Transverse colon (tissue), 4 donors: Measurements from ENCODE around the gene FRAT2. TPM values are rescaled to one million over a fixed set of nuclear protein-coding genes. Genes with fewer than 3 reads are reported as not detected.

Experiments used
- DNase-seq: peaks from one replicate; pipeline ENCODE4 v3.0.0-alpha.2; 2019
- H3K27ac ChIP-seq, 4 donors: fragments of 200-600 bp; sonication (generic); 2 replicates each; pipeline ENCODE4 v1.5.1; 2016 to 2018; ENCODE audit warnings: inconsistent platforms in 4 of 4
- H3K27me3 ChIP-seq: fragments of 200-600 bp; sonication (generic); 2 replicates; pipeline ENCODE4 v1.5.1; 2017; ENCODE audit warnings: inconsistent platforms
- H3K36me3 ChIP-seq, 4 donors: fragments of 200-600 bp; sonication (generic); 2 replicates each; pipeline ENCODE4 v1.5.1; 2017 to 2019; ENCODE audit warnings: inconsistent platforms in 4 of 4
- H3K4me1 ChIP-seq, 4 donors: fragments of 200-600 bp; sonication (generic); 2 replicates each; pipeline ENCODE4 v1.5.1; 2017 to 2020; ENCODE audit warnings: inconsistent platforms in 4 of 4
- H3K4me3 ChIP-seq, 4 donors: fragments of 200-600 bp; sonication (generic); 1 replicate in 1 of 4; 2 replicates in 3 of 4; pipeline versions ENCODE4 v1.5.1 to v1.6.1; 2017 to 2019; ENCODE audit warnings: inconsistent platforms in 4 of 4
- H3K9me3 ChIP-seq, 2 donors: fragments of 200-600 bp; sonication (generic); 2 replicates each; pipeline ENCODE4 v1.5.1; 2017 to 2019; ENCODE audit warnings: inconsistent platforms in 2 of 2
- EP300 ChIP-seq: sonication (generic); formaldehyde crosslinking; IDR thresholded peaks from one replicate; pipeline ENCODE4 v1.6.1; 2017; ENCODE audit warnings: antibody characterized with exemption, low read depth
- POLR2A ChIP-seq: fragments of 450-650 bp; IDR thresholded peaks from one replicate; pipeline ENCODE4 v1.6.1; 2016; ENCODE audit warnings: antibody characterized with exemption, mild to moderate bottlenecking, moderate library complexity
- POLR2AphosphoS5 ChIP-seq, 3 donors: sonication (generic); formaldehyde crosslinking; IDR thresholded peaks; one replicate each; pipeline ENCODE4 v1.6.1; 2016; ENCODE audit warnings: antibody characterized with exemption in 3 of 3
- WGBS, 2 donors: methylation state at CpG; one replicate each; pipeline ENCODE4 v1.1.5; 2018; ENCODE audit warnings: low coverage in 1 of 2; 5-methylcytosine and 5-hydroxymethylcytosine counted together
- in situ Hi-C, 4 donors: fragments of 200-750 bp; cut with MboI; loops; one replicate each; pipeline versions ENCODE4 v1.15.0 to v1.15.1; 2017; ENCODE audit warnings: low sequenced_read_pairs in 3 of 4, low pct_ligation_motif_present in 1 of 4, low pct_unique_long_range_greater_than_20kb in 1 of 4
- intact Hi-C: fragments of 100-400 bp; cut with DNase I; formaldehyde crosslinking; loops from one replicate; pipeline ENCODE4 v1.15.1; 2023; ENCODE audit warnings: low total_unique reads
- total RNA-seq, 4 donors: library from RNA; depleted of rRNA; stranded (reverse); fragments of >200 nt; gene quantifications; one replicate each; pipeline ENCODE4 v1.1.0, GENCODE V29; 2016
- TF ChIP-seq, protein P1 (sequence below), 5 experiments: fragments of 200-600 bp in 3 of 5; fragments of 450-650 bp in 2 of 5; sonication (generic) in 3 of 5; IDR thresholded peaks; 1 replicate in 2 of 5; 2 replicates in 3 of 5; pipeline ENCODE4 v1.5.1; 2016 to 2017; ENCODE audit warnings: antibody characterized with exemption in 5 of 5, inconsistent platforms in 3 of 5, mild to moderate bottlenecking in 2 of 5, moderate library complexity in 1 of 5

FRAT2 gene
- total RNA-seq, 4 donors from 2014 or later: 46.4 to 72.2 (median 54.6) TPM

DNA sequence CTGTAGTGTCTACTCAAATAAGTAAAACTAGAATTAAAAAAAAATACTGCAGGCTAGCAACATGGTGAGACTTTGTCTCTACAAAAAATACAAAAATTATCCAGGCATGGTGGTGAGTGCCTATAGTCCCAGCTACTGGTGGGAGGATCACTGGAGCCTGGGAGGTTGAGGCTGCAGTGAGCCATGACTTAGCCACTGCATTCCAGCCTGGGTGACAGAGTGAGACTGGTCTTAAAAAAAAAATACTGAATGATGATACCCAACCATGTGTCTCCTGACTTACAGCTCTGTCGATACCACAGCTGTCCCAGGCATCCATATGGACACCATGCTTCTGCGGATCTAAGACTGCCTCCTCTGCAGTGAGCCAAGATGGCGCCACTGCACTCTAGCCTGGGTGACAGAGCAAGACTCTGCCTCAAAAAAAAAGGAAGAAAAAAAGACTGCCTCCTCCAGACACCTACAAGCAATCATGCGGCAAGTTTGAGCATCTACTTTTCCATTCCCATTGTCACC, 23.4 kb downstream of the FRAT2 start:
- TF ChIP-seq, protein P1, sequence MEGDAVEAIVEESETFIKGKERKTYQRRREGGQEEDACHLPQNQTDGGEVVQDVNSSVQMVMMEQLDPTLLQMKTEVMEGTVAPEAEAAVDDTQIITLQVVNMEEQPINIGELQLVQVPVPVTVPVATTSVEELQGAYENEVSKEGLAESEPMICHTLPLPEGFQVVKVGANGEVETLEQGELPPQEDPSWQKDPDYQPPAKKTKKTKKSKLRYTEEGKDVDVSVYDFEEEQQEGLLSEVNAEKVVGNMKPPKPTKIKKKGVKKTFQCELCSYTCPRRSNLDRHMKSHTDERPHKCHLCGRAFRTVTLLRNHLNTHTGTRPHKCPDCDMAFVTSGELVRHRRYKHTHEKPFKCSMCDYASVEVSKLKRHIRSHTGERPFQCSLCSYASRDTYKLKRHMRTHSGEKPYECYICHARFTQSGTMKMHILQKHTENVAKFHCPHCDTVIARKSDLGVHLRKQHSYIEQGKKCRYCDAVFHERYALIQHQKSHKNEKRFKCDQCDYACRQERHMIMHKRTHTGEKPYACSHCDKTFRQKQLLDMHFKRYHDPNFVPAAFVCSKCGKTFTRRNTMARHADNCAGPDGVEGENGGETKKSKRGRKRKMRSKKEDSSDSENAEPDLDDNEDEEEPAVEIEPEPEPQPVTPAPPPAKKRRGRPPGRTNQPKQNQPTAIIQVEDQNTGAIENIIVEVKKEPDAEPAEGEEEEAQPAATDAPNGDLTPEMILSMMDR (IDR thresholded peaks at IDR 0.05): no peak
- TF ChIP-seq POLR2AphosphoS5 (IDR thresholded peaks at IDR 0.05) (no peak), POLR2A (no peak), EP300 (no peak)
- Histone ChIP-seq H3K4me1 (no peaks in the 10 kb centered on the region), H3K4me3 (no peak overlapping the region), H3K36me3 (no peaks in the 10 kb centered on the region), H3K27ac (no peak overlapping the region), H3K9me3 (no peaks in the 10 kb centered on the region), H3K27me3 (no peaks in the 10 kb centered on the region)
- WGBS, 2 donors: 75 to 99% methylated on average over 1 to 4 of the region's 4 CpGs
- intact Hi-C loops (no loop called here), in situ Hi-C loops (no loop called here)
- DNase-seq: no peak

DNA sequence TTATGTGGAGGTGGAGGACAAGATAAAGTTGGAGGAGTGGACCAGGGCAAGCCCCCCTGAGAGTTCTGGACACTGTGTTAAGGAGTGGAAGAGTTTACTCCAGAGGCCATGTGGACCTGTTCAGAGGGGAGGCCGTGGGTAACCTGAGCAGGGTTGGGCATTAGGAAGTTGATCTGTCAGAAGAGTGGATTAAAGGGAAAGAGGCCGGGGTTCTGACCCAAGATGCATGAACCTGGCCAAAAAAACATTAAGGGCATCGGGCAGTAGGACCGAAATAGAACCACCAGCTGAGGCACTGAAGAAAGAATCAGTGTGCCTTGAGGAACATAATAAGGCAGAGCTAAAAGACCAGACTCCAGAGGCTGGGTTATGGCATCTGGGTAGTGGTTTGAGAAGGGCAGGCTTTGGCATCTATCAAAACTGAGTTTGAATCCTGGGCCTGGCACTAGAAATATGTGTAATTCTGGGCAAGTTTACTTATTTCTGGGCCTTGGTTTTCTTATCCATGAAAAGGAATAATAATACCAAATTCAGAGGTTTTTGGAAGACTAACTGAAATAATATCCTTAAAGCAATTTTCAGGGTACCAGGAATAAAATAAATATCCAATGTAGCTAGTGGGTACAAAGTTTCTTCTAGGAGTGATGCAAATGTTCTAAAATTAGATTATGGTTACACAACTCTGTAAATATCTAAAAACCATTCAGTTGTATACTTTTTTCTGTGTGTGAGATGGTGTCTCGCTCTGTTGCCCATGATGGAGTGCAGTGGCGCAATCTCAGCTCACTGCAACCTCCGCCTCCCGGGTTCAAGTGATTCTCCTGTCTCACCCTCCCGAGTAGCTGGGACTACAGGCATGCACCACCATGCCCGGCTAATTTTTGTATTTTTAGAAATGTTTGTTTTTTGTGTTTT, 26.4 kb downstream of the FRAT2 start:
- H3K4me3 ChIP-seq: no peak overlapping the region
- H3K36me3 ChIP-seq: no peaks in the 10 kb centered on the region
- in situ Hi-C loops: no loop called here
- H3K4me1 ChIP-seq: no peaks in the 10 kb centered on the region
- intact Hi-C loops: no loop called here
- H3K9me3 ChIP-seq: no peaks in the 10 kb centered on the region
- H3K27ac ChIP-seq: no peak overlapping the region
- no peak for TF ChIP-seq POLR2A
- no peak for TF ChIP-seq POLR2AphosphoS5 (IDR thresholded peaks at IDR 0.05)
- TF ChIP-seq, protein P1 (IDR thresholded peaks at IDR 0.05): no peak
- TF ChIP-seq EP300: no peak
- 67 to 83% methylated on average over 3 to 10 of the region's 10 CpGs for WGBS, 2 donors
- DNase-seq: no peak
- no peaks in the 10 kb centered on the region for H3K27me3 ChIP-seq

DNA sequence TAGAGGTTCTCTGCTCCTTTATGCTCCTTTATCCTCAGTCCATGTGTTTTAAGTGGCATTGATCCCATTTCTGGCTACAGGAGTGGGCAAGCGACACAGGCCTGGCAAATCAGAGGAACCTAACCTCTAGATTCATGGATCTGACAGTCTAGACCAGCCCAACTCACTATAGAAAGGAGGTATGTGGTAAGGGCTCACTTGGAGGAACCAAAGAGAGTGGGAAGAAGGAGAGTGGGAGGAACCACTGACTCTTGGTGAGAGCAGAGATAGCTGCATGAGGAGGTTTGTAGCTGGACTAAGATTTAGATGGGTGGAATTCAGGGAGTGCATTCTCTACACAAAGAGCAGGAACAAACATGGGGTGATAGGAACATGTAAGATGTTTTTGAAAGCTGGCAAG, 27.1 kb downstream of the FRAT2 start:
- H3K9me3 ChIP-seq: no peaks in the 10 kb centered on the region
- intact Hi-C loops: no loop called here
- no peaks in the 10 kb centered on the region for H3K36me3 ChIP-seq
- H3K4me3 ChIP-seq: no peak overlapping the region
- H3K27me3 ChIP-seq: no peaks in the 10 kb centered on the region
- WGBS, 2 donors: 88% methylated on average over 1 of the region's 1 CpG; no CpG with 5 or more reads in 1 of the 2 donors
- no peak for DNase-seq
- H3K4me1 ChIP-seq: no peaks in the 10 kb centered on the region
- no peak overlapping the region for H3K27ac ChIP-seq
- in situ Hi-C loops: no loop called here
- no peak for TF ChIP-seq POLR2AphosphoS5 (IDR thresholded peaks at IDR 0.05)
- TF ChIP-seq, protein P1 (IDR thresholded peaks at IDR 0.05): no peak
- TF ChIP-seq EP300: no peak
- no peak for TF ChIP-seq POLR2A

DNA sequence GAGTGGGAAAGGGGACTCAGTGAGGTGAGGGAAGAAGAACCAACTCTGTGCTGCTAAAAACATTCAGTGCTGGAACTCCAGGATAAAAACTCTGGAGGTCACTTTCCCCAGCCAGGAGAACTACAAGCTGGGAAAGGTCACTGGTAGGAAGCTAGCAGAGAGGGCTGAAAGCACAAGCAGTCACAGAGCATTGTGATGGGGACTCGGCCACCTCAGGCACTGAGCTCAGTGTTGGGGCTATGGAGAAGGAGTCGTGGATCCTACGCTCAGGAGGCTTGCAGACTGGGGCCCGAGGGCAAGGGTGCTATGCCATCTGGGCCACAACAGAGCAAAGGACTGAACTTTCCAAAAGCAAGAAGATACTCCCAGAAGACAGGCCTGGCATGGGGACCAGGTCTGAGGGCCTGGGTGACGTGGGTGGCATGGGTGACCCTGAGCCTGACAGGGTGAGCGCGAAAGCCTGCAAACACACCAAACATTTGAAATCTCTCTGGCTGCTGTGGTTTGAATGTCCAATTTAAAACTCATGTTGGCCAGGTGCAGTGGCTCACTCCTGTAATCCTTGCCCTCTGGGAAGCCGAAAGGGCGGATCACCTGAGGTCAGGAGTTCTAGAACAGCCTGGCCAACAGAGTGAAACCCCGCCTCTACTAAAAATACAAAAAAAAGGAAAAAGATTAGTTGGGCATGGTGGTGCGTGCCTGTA, 32.3 kb downstream of the FRAT2 start:
- Histone ChIP-seq H3K27ac (no peak overlapping the region), H3K27me3 (no peaks in the 10 kb centered on the region), H3K4me3 (no peak overlapping the region), H3K36me3 (no peaks in the 10 kb centered on the region), H3K4me1 (no peaks in the 10 kb centered on the region), H3K9me3 (no peaks in the 10 kb centered on the region)
- DNase-seq: no peak
- TF ChIP-seq POLR2AphosphoS5 (IDR thresholded peaks at IDR 0.05) (no peak), POLR2A (no peak), EP300 (no peak)
- TF ChIP-seq, protein P1 (IDR thresholded peaks at IDR 0.05): no peak
- in situ Hi-C loops (no loop called here), intact Hi-C loops (no loop called here)
- WGBS, 2 donors: 76 to 87% methylated on average over 5 to 11 of the region's 11 CpGs
